Activated T-helper 9 cell treated with anti-CD3 and anti-CD28 coated beads, Interleukin-2, amount 50 U/mL, for 16 hours (primary cell): ENCODE results near the gene FAM149B1.
"Not testable (repeated sequence)": the region's sequence is repeated elsewhere in the genome, so short reads cannot be mapped to it uniquely, and the experiment has no call there.

Experiments
- DNase-seq: peaks from one replicate; pipeline ENCODE4 v3.0.0-alpha.2; 2020; ENCODE audit warnings: low read depth

FAM149B1 gene

DNA sequence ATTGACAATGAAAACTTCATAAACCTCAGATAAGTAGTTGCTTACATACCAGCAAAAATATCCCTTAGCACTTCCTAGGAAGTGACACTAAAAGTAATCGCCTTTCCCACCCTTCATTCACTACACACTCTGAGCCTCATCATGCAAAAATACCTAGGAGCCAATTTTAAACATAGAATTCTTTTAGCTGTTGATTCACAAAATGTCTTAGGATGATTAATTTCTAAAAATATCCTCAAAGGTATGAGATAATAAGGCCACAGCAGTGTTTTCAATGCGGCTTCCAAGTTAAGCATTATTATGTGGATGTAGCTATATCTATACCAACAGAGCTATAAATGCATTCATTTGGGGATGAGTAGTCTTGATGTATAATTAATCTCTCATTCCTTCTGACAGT is 66.0 kb downstream of the FAM149B1 start:
- no peak for DNase-seq

DNA sequence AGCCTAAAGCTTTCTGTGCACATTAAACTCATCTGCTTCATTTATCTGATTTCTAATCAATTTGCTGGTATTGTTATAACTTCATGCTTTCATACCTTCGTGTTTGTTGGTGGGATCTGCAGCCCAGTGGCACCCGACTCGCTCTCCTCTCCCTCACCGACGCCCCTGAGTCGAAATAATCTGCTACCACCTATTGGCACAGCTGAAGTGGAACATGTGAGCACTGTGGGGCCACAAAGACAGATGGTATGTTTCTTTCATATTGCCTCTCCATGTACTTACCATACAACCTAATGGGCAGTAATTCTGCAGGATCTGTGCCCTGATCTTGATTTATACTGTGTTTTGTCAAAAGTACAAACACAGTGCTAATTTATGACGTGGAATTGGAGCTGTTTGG is 66.8 kb downstream of the FAM149B1 start:
- DNase-seq, result no peak

DNA sequence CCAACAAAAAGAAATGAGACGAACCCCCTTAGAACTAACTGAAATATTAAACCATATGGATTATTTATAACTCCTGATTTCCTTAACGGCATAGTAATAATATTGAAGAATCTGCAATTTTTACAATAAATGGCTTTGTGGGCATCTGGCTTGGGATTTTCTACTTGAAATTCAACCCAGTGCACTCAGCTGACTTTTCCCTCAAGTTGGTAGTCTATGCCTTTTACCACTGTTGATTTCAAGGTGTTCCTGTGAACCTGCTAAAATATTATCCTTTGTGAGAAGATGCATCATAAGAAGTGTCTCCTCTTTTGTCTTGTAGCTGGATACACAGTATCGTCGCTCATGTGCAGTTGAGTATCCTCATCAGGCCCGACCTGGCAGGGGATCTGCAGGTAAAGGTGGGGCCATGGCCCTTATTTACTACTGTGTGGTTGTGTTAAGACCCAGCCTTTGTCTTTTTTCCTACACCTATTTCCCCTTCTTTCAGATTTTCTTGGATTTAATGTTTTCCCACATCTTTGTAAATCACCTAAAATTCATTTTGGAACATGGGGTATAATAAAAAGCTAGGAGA is 71.2 kb downstream of the FAM149B1 start:
- DNase-seq, result no peak

DNA sequence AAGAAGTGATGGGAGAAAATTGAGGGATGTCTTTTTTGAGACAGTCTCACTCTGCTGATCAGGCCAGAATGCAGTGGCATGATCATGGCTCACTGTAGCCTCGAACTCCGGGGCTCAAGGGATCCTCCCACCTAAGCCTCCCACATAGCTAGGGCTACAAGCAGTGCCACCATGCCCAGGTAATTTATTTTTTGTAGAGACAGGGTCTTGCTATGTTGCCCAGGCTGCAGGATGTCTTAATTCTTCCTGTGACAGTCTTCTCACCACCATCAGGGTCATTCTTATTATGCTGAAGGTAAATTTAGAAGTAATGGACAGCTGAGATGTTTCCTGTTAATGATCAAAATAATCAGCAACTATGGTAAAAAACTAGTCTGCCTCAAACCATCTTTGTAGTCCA is 72.0 kb downstream of the FAM149B1 start:
- DNase-seq, result no peak

DNA sequence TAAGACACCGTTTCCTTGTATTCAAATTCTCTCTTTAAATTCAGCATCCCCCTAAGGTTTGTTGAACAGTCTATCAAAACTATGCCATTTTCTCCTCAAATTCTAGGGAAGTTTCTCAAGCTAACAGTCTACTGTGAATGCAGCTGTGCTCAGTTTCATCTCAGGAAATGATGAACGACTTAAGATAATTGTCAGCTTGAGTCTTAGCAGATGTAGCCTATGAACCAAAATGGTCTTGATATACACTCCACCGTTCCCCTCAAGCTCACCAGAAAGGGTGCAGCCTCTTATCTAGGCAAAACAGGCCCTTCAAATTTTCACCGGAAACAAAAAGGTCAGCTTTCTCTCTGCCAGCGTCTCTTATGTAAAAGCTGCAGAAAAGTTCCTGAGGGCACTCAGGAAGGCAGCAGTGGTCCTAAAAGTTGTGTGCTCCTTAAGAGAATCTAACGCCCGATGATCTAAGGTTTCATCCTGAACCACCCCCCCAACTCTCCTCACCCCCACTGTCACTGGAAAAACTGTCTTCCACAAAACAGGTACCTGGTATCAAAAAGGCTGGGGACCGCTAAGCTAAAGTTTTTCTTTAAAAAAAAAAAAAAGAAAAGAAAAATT is 77.1 kb downstream of the FAM149B1 start:
- DNase-seq, result no peak

DNA sequence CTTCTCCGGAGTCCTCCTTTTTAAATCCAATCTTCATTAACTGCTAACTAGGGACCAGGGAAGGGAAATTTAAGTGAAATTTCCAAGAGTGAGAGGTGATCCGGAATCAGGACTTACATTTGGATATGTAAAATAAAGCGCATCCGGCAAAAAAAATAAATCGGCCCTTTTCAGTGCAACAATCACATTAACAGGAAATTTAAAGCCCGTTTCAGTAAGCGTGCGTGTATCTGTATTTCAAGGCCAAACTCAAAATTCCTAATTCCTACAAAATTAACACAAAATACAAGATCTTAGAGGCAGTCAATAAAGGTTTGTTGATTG is 78.4 kb downstream of the FAM149B1 start:
- DNase-seq, result no peak

DNA sequence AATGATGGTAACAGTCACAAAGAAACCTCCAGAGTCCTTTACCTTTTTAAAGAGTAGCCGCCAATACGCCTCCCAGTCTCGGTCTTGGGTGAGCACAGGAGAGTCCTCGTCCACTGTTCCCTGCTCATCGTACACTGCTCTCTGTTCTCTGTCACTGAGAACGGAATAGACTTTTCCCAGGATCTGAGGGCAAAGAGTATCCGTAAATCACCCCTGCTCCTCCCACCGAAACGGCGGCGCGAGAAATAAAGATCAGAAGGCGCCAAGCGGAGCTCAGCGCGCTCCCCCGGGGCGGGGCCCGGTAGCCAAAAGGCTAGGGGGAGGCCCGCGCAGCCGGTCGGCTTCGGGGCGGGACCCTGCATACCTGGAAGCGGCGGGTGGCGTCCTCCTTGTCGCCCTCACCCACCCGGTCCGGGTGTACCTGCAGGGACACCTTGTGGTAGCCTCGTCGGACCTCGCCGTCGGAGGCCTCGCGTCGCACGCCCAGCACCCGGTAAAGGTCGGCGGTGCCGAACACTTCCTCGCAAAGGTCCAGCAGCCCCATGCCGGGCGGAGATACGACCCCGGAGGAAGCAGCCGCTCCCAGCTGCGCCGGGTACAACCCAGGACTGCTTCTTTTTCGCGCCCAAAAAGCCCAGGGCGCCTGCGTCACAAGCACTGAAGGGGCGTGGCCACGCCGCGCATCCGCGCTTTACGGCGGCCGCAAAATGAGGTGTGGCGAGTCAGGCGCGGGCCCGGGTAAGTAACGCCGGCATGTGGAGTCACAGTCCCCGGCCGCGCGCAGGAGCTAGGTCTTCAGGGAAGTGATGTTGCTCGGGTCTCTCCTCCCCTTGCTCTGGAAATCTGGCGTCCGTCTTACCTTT is 79.0 kb downstream of the FAM149B1 start, which contains the start of gene DNAJC9:
DNAJC9 (minus strand) TSS at position 610 of the 863 bp plus-strand sequence; CDS start at position 544, 66 bp downstream.
- DNase-seq, result peak; percentile 96

DNA sequence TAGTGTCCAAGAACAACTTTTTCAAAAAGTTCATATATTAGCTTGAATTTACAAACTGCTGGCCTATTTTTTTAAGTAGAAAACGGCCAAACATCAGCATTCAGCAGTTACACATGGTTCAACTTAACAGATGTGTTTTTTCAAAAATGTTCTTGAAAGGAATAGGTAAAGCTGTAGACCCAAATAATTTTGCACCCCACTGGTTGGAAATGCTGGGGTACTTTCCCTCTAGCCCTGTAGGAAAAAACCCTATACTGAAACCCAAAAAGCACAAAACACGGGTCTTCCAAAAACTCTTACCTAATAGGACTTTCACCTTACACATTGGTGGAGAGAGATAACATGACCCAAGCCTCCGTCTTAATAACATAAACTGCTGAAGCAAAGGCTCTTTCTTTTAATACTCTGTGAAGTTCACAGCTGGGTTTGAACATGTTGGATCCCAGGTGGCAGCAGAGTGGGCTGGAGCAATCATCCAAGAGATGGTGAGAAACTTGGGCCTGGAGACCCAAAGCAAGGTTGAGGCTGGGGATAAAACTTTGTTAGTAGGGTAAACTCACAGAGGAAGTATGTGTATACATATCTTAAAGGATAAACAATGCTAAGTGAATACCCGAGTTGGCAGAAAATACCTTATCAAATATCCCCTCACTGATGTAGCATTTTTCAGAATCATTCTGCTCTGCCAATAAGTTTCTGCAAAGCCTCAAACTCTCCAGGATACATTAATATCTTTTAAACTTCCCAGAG is 79.8 kb downstream of the FAM149B1 start:
- DNase-seq, result no peak

DNA sequence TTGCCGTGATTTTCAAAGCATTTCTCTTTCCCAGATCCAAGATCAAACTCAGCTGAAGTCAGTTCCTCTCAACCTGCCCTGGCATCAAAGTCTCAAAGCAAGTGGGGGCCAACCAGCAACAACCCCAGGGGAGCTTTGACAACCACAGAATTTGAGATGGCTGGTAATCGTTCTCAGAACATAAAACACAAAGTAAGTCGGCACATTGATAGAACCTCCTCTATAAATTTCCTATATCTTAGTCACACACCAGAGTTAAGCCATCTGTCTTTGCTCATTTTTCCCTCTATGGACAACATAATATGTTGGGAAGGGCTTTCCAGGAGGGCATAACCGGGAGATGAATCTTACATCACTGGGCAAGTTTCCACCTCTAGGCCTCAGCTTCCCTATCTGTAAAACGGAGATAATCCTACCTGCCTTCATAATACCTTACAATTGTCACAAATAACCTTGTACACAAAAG is 80.4 kb downstream of the FAM149B1 start:
- no peak for DNase-seq

DNA sequence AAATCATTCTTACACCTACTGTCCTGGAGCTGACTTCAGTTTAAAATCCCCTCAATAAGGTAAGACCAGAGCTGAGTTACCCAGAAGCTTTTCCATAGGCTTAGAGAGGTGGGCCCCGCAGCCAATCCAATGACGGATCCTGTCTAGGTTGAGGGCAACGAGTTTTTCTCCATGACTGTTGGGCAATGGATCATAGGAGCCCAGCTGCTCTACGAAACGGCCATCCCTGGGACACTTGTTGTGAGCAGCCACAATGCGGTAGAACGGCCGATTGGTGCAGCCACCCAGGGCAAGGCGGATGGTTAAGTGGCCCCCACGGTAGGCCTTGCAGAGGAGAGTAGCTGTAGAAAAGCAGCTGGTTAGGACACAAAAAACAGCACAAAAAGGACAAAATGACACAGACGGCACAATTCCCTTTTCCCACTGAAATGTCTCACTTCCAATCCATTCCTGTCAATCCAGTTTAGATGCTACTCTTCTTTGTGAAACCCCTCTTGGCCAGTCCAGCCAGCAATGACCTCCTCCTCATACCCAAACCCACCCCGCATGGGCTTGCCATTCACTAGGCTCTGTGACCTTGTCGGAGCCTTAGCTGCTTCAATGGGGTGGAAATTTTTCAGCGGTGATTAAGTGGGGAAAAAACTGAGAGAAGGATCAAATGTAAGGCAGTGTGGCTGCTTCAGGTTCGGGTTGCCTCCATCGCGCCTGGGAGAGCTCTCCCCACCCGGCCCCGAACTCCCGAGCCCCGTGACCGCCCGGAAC is 83.9 kb downstream of the FAM149B1 start:
- no peak for DNase-seq

DNA sequence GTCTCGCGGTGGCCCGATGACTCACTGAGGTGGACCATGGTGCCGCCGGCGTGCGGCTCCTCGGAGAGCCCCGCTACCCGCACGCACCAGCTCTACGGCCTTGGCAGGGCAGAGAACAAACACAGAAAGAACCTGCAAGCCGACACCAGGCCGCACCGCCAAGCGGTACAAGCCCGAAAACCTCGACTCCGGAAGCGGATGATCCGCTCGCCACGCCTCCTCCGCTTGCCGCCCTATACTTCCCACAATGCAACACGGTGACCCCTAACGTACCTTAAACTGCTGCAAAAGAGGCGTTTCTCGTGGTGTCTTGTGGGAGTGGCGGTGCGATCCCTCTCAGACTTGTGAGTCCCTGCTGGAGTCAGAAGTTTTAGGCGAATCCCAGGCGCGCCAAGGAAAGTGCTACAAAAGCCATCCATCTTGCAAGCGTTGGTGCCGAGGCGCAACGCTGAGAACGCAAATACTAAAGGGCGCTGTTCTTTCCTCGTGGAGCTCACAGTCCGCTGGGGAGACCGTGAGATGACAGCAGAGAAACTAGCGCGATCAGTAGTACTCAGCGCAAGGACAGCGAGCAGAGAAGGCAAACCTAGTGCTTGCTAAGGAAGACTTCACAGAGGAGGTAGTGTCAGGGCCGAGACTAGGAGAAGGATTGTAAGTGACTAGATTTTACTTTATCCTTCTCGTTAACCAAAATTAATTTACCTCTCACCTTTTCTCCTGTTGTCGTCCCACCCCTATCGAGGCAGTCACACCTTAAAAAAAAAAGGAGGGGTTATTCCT is 84.7 kb downstream of the FAM149B1 start, which contains the start of gene MRPS16:
MRPS16 (minus strand) TSS at position 200 of the 780 bp plus-strand sequence; CDS start at position 38, 162 bp downstream.
- DNase-seq, result peak; percentile 87

DNA sequence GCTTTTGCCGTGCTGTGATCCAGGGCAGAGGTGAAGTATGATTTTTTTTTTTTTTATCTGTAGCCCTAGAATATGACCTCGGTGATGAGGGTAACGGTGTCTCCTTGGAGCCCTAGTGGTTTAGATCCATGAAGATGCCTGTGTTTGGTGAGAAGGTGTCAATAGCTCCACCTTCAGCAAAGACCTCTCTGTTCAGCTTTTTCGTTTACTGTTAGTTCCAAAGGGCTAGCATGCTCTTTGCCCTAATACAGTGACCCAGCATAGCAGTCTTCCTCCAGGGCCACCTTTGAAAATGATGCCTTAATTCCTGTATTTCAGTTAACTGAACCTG is 85.3 kb downstream of the FAM149B1 start:
- no peak for DNase-seq

DNA sequence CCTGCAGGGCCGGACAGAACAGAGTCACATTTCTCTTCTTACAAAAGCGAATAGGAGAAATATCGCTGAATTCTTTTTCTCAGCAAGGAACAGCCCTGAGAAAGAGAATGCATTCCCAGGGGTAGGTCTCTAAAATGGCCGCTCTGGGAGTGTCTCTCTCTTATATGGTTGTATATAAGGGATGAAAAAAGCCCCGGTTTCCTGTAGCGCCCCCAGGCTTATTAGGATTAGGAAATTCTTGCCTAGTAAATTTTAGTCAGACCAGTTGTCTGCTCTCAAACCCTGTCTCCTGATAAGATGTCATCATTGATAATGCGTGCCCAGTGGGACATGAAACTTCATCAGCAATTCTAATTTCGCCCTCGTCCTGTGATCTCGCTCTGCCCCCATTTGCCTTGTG is 90.7 kb downstream of the FAM149B1 start:
- DNase-seq, result not testable (repeated sequence)

DNA sequence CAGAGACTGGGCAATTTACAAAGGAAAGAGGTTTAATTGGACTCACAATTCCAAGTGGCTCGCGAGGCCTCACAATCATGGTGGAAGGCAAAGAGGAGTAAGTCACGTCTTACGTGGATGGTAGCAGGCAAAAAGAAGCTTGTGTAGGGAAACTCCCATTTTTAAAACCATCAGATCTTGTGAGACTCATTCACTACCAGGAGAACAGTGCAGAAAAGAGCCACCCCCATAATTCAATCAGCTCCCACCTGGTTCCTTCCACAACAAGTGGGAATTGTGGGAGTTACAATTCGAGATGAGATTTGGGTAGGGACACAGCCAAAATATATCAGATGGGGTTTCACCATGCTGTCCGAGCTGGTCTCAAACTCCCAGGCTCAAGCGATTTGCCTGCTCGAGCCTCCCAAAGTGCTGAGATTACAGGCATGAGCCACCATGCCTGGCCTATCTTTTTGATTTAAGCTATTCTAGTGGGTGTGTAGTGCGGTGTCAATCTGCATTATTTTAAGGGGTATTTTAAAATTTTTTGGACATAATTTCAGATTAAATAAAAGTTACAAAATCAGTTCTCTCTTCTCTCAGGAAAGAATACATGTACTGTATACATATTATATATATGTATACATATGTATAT is 93.6 kb downstream of the FAM149B1 start:
- DNase-seq, result no peak

DNA sequence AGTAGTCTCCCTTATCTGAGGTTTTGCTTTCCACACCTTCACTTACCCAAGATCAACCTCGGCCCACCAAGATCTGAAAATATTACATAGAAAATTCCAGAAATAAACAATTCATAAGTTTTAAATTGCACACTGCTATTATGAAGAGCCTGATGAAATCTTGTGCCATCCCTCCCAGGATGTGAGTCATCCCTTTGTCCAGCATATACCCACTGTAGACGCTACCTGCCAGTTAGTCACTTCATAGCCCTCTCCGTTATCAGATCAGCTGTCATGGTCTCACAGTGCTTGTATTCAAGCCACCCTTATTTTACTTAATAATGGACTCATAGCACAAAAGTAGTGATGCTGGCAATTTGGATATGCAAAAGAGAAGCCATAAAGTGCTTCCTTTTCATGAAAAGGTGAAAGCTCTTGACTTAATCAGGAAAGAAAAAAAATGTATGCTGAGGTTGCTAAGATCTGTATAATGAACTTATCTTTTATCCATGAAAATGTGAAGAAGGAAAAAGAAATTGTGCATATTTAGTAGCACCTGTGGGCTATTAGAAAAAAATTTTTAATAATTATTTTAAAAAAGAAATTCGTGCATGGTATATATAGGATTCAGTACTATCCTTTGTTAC is 94.3 kb downstream of the FAM149B1 start:
- DNase-seq, result no peak

DNA sequence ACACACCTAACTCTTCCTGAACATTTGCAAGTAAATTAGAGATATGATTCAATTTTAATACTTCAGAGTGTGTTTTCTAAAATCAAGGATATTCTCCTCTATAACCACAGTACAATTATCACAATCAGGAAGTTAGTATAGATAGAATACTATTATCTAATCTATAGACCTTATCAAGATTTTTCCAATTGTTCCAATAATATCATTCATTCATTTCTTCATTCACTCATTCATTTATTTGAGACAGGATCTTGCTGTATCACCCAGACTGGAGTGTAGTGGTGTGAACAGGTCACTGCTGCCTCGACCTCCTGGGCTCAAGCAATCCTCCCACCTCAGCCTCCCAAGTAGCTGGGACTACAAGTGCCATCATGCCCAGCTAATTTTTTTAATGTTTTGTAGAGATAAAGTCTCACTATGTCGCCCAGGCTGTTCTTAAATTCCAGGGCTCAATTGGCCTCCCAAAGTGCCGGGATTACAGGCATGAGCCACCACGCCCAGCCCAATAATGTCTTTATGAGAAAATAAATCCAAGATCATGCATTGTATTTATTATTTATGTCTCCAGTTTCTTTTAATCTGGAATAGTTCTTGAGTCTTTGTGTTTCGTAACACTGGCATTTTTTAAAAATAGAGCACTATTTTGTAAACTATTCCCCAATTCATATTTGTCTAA is 95.1 kb downstream of the FAM149B1 start:
- DNase-seq, result no peak

DNA sequence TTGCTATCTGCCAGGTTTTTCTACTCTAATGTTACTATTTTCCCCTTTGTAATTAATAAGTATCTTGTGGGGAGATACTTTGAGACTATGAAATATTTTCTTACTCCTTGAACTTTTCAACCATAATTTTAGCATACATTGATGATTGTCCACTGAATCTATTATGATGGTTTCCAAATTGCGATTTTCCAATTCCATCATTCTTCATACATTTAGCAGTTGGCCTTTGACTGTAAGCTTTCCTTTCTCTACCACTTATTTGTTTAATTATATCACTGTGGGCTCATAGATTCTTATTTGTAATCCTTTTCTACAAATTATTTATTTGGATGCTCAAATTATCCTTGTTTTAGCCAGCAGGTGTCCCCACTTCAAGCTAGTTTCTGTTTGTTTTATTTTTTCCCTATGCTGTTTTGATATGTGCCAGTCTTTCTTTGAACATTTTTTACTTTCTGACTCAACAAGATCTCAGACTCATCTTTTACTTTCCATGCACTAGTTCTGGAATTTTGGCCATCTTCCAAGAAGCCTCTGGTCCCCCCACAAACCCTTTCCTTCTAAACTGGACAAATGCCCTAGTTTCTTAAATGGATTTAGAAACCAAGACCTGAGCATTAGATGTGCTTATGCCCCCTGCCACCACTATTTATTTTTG is 95.9 kb downstream of the FAM149B1 start:
- no peak for DNase-seq

DNA sequence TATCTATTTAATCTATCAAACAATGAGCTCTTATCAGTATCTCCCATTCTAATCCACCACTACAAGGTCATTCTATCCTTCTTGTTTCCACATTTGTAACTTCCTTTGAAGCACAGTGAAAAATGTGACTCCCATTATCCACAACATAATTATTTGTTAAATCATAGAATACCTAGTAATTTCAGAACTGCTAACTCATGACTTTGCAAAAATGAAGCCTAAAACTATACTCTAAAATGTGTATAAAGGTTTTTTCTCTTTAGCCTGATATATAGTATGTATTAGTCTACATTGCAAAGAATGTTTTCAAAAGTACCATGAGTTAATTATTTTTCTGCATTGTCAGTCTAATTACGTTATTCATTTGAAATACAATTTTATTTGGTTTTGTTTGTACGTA is 96.5 kb downstream of the FAM149B1 start:
- DNase-seq, result no peak

DNA sequence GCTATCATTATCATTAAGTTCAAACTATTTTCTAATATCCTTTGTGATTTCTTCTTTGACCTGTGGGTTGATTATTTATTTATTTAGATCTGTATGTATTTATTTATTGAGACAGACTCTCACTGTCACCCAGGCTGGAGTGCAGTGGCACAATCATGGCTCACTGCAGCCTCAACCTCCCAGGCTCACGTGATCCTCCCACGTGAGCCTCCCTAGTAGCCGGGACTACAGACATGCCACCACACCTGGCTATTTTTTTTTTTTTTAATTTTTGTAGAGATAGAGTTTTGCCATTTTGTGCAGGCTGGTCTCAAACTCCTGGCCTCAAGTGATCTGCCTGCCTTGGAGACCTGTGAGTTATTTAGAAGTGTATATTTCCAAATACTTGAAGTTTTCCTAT is 113.2 kb downstream of the FAM149B1 start:
- DNase-seq, result no peak
